DOHH2 (cell line): Measurements from ENCODE around the gene KLK13.

ENCODE experiments used
- H3F3A ChIP-seq: fragments of 200-600 bp; sonication (generic), shearing (Covaris generic); 2 replicates; pipeline ENCODE4 v1.6.0; 2016; ENCODE audit warnings: antibody characterized with exemption, mild to moderate bottlenecking; ENCODE audit not compliant: control insufficient read depth, insufficient read depth
- H3K27ac ChIP-seq: fragments of 200-600 bp; sonication (generic); 2 replicates; pipeline ENCODE4 v1.5.1; 2014; ENCODE audit warnings: low read depth, mild to moderate bottlenecking, low read length, moderate library complexity
- H3K27me3 ChIP-seq: fragments of 200-600 bp; sonication (generic); 2 replicates; pipeline ENCODE4 v1.6.1; 2014; ENCODE audit warnings: mild to moderate bottlenecking, low read length, mixed read lengths; ENCODE audit not compliant: control insufficient read depth
- H3K36me3 ChIP-seq: fragments of 200-600 bp; sonication (generic); 2 replicates; pipeline ENCODE4 v1.6.1; 2014; ENCODE audit warnings: mild to moderate bottlenecking, low read length, moderate library complexity, mixed read lengths; ENCODE audit not compliant: control insufficient read depth
- H3K4me1 ChIP-seq: fragments of 200-600 bp; sonication (generic); 2 replicates; pipeline ENCODE4 v1.6.1; 2014; ENCODE audit warnings: mild to moderate bottlenecking, low read length, mixed read lengths; ENCODE audit not compliant: control insufficient read depth
- H3K4me2 ChIP-seq: fragments of 200-600 bp; sonication (generic); 2 replicates; pipeline ENCODE4 v1.6.0; 2014; ENCODE audit warnings: mild to moderate bottlenecking, low read length, moderate library complexity
- H3K4me3 ChIP-seq: fragments of 200-600 bp; sonication (generic); 2 replicates; pipeline ENCODE4 v1.5.1; 2014; ENCODE audit warnings: mild to moderate bottlenecking, low read length, mixed read lengths
- H3K79me2 ChIP-seq: fragments of 200-600 bp; sonication (generic); 2 replicates; pipeline ENCODE4 v1.6.1; 2014; ENCODE audit warnings: mild to moderate bottlenecking, low read length, mixed read lengths; ENCODE audit not compliant: control insufficient read depth
- H3K9me2 ChIP-seq: fragments of 200-600 bp; sonication (generic); replicated peaks from 2 replicates; pipeline ENCODE4 v1.6.1; 2014; ENCODE audit warnings: mild to moderate bottlenecking, low read length, mixed read lengths; ENCODE audit not compliant: control insufficient read depth
- H3K9me3 ChIP-seq: fragments of 200-600 bp; sonication (generic); 2 replicates; pipeline ENCODE4 v1.6.1; 2014; ENCODE audit warnings: antibody characterized with exemption, low read length, mixed read lengths; ENCODE audit not compliant: control insufficient read depth, insufficient read depth
- H4K20me1 ChIP-seq: fragments of 200-600 bp; sonication (generic); 2 replicates; pipeline ENCODE4 v1.6.0; 2014; ENCODE audit warnings: low read depth, mild to moderate bottlenecking, antibody characterized with exemption, low read length, moderate library complexity; ENCODE audit not compliant: control insufficient read depth, insufficient read depth
- CTCF ChIP-seq: fragments of 200-600 bp; sonication (generic); IDR thresholded peaks from one replicate; pipeline ENCODE4 v1.5.1; 2014; ENCODE audit warnings: antibody characterized with exemption, mild to moderate bottlenecking, low read depth, low read length; ENCODE audit not compliant: poor library complexity, severe bottlenecking
- EZH2phosphoT487 ChIP-seq: fragments of 200-600 bp; sonication (generic); IDR thresholded peaks from 2 replicates; pipeline ENCODE4 v1.6.1; 2017; ENCODE audit warnings: borderline replicate concordance, mild to moderate bottlenecking, antibody characterized with exemption, low read length, moderate library complexity, mixed read lengths

KLK13 gene

GRCh38 chr19:51009061-51009891, 55.6 kb downstream of the KLK13 start:
- H3K36me3 ChIP-seq, result no peaks in the 10 kb centered on the region
- TF ChIP-seq EZH2phosphoT487 (no peak), CTCF (no peak)
- H3K9me2 ChIP-seq, result no peaks in the 10 kb centered on the region
- no peak overlapping the region for H3K4me3 ChIP-seq
- no peaks in the 10 kb centered on the region for H3K4me1 ChIP-seq
- no peaks in the 10 kb centered on the region for H4K20me1 ChIP-seq
- H3K4me2 ChIP-seq, result no peak overlapping the region
- H3K27me3 ChIP-seq, result no peaks in the 10 kb centered on the region
- no peaks in the 10 kb centered on the region for H3K79me2 ChIP-seq
- H3K27ac ChIP-seq, result no peak overlapping the region
- no peaks in the 10 kb centered on the region for H3F3A ChIP-seq
- no peaks in the 10 kb centered on the region for H3K9me3 ChIP-seq

DNA sequence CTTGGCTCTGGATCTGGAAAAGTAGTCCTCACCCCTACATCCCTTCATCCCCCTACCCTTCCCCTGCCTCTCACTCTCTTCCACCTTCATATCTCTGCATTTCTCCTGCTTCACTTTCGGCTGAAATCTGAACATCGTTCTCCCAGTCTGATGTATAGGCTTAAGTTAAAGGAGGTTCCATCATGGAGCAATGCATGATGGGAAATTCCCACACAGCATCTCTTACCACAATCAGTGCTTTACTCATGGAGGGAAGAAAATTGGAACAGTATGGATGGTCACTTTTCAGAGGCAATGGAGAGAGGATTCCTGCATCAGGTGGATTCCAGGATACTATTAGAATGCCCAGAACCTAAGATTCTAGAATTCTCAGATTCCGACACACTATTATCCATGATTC, 57.4 kb downstream of the KLK13 start:
- Histone ChIP-seq H3K27me3 (no peaks in the 10 kb centered on the region), H3F3A (no peaks in the 10 kb centered on the region), H3K9me3 (no peaks in the 10 kb centered on the region), H3K79me2 (no peaks in the 10 kb centered on the region), H3K9me2 (no peaks in the 10 kb centered on the region), H4K20me1 (no peaks in the 10 kb centered on the region), H3K4me2 (no peak overlapping the region), H3K4me1 (no peaks in the 10 kb centered on the region), H3K4me3 (no peak overlapping the region), H3K27ac (no peak overlapping the region), H3K36me3 (no peaks in the 10 kb centered on the region)
- TF ChIP-seq EZH2phosphoT487 (no peak), CTCF (no peak)

- no peak overlapping the region for H3K4me2 ChIP-seq
- no peaks in the 10 kb centered on the region for H3K9me3 ChIP-seq
- H3K27me3 ChIP-seq, result no peaks in the 10 kb centered on the region
- H3F3A ChIP-seq, result no peaks in the 10 kb centered on the region
- H3K4me1 ChIP-seq, result no peaks in the 10 kb centered on the region
- H3K9me2 ChIP-seq, result no peaks in the 10 kb centered on the region
- H3K79me2 ChIP-seq, result no peaks in the 10 kb centered on the region
- H3K36me3 ChIP-seq, result no peaks in the 10 kb centered on the region
- no peaks in the 10 kb centered on the region for H4K20me1 ChIP-seq
- H3K27ac ChIP-seq, result no peak overlapping the region
- H3K4me3 ChIP-seq, result no peak overlapping the region
- no peak for TF ChIP-seq EZH2phosphoT487
Observed at GRCh38 chr19:51006406-51006805, 58.5 kb downstream of the KLK13 start.
